ENCODE measurements around the gene RGS16.

Gene RGS16

GRCh38 chr1:182643699-182644098, 39.5 kb upstream of the RGS16 start:
- no peak for DNase-seq
- no peak overlapping the region for H2BK15ac ChIP-seq (ENCODE audit: low read depth, poor library complexity, severe bottlenecking)
- no peaks in the 10 kb centered on the region for H3K79me1 ChIP-seq (replicated peaks; ENCODE audit: low read length, poor library complexity, severe bottlenecking)
- no peak overlapping the region for H3K4me3 ChIP-seq (ENCODE audit: insufficient read depth in 1 of 2, low read depth in 1 of 2, low read length in 2 of 2)
- no peak overlapping the region for H4K91ac ChIP-seq (ENCODE audit: low read length)
- H4K8ac ChIP-seq (ENCODE audit: low read length): no peak overlapping the region
- H3K4me1 ChIP-seq (ENCODE audit: control insufficient read depth, insufficient read depth, low read depth, low read length): no peaks in the 10 kb centered on the region
- no peak overlapping the region for H3K23ac ChIP-seq (ENCODE audit: low read length in 2 of 2)
- H3K27me3 ChIP-seq (ENCODE audit: control insufficient read depth in 1 of 2, insufficient read depth in 1 of 2, low read length in 2 of 2): peaks cover 4% of the 10 kb centered on the region in 2 experiments
- H2BK120ac ChIP-seq (ENCODE audit: low read depth, low read length): no peak overlapping the region
- H2BK12ac ChIP-seq (ENCODE audit: low read length in 2 of 2): peak overlapping the region in 1 of 2 experiments; percentile 29
- H2BK5ac ChIP-seq (ENCODE audit: low read depth, low read length, poor library complexity, severe bottlenecking): no peak overlapping the region
- H3K4ac ChIP-seq (ENCODE audit: low read depth in 1 of 2, low read length in 2 of 2): no peak overlapping the region
- no peak overlapping the region for H3K27ac ChIP-seq (ENCODE audit: low read length, poor library complexity, severe bottlenecking)
- H3K4me2 ChIP-seq (ENCODE audit: low read length, poor library complexity, severe bottlenecking): no peak overlapping the region
- no peak overlapping the region for H2AK5ac ChIP-seq (ENCODE audit: low read length, severe bottlenecking)
- H3K14ac ChIP-seq (ENCODE audit: low read length in 2 of 2): peak overlapping the region in 1 of 2 experiments; percentile 78
- WGBS: 95% methylated on average over 3 of the region's 3 CpGs
- H3K9me3 ChIP-seq (ENCODE audit: control insufficient read depth, low read length): no peaks in the 10 kb centered on the region
- peak overlapping the region in 1 of 2 experiments; percentile 37 for H3K18ac ChIP-seq (ENCODE audit: low read depth in 1 of 2, low read length in 2 of 2)
- peak overlapping the region; percentile 0 for H2AFZ ChIP-seq (ENCODE audit: low read depth, low read length)
- H3K9ac ChIP-seq (ENCODE audit: low read length): no peak overlapping the region
- no peaks in the 10 kb centered on the region for H3K36me3 ChIP-seq (ENCODE audit: control insufficient read depth in 1 of 2, insufficient read depth in 2 of 2, low read depth in 1 of 2, low read length in 2 of 2)

GRCh38 chr1:182642461-182642860, 38.3 kb upstream of the RGS16 start:
- H2BK15ac ChIP-seq (ENCODE audit: low read depth, poor library complexity, severe bottlenecking): no peak overlapping the region
- no peak for DNase-seq
- no peak overlapping the region for H2BK12ac ChIP-seq (ENCODE audit: low read length in 2 of 2)
- H2AFZ ChIP-seq (ENCODE audit: low read depth, low read length): no peak overlapping the region
- no peaks in the 10 kb centered on the region for H3K9me3 ChIP-seq (ENCODE audit: control insufficient read depth, low read length)
- no peak overlapping the region for H4K91ac ChIP-seq (ENCODE audit: low read length)
- no peak overlapping the region for H3K4ac ChIP-seq (ENCODE audit: low read depth in 1 of 2, low read length in 2 of 2)
- H3K14ac ChIP-seq (ENCODE audit: low read length in 2 of 2): no peak overlapping the region
- no peak overlapping the region for H3K4me2 ChIP-seq (ENCODE audit: low read length, poor library complexity, severe bottlenecking)
- peaks cover 4% of the 10 kb centered on the region in 2 experiments for H3K27me3 ChIP-seq (ENCODE audit: control insufficient read depth in 1 of 2, insufficient read depth in 1 of 2, low read length in 2 of 2)
- no peaks in the 10 kb centered on the region for H3K79me1 ChIP-seq (replicated peaks; ENCODE audit: low read length, poor library complexity, severe bottlenecking)
- H3K4me3 ChIP-seq (ENCODE audit: insufficient read depth in 1 of 2, low read depth in 1 of 2, low read length in 2 of 2): no peak overlapping the region
- no peaks in the 10 kb centered on the region for H3K4me1 ChIP-seq (ENCODE audit: control insufficient read depth, insufficient read depth, low read depth, low read length)
- H2BK5ac ChIP-seq (ENCODE audit: low read depth, low read length, poor library complexity, severe bottlenecking): no peak overlapping the region
- H3K18ac ChIP-seq (ENCODE audit: low read depth in 1 of 2, low read length in 2 of 2): no peak overlapping the region
- no peak overlapping the region for H2AK5ac ChIP-seq (ENCODE audit: low read length, severe bottlenecking)
- no peak overlapping the region for H3K23ac ChIP-seq (ENCODE audit: low read length in 2 of 2)
- no peak overlapping the region for H3K9ac ChIP-seq (ENCODE audit: low read length)
- H3K27ac ChIP-seq (ENCODE audit: low read length, poor library complexity, severe bottlenecking): no peak overlapping the region
- no peak overlapping the region for H2BK120ac ChIP-seq (ENCODE audit: low read depth, low read length)
- no peak overlapping the region for H4K8ac ChIP-seq (ENCODE audit: low read length)
- no peaks in the 10 kb centered on the region for H3K36me3 ChIP-seq (ENCODE audit: control insufficient read depth in 1 of 2, insufficient read depth in 2 of 2, low read depth in 1 of 2, low read length in 2 of 2)
- WGBS: 92% methylated on average over 7 of the region's 8 CpGs

GRCh38 chr1:182641561-182641960, 37.4 kb upstream of the RGS16 start:
- Histone ChIP-seq H3K9me3 (ENCODE audit: control insufficient read depth, low read length) (no peaks in the 10 kb centered on the region), H2BK15ac (ENCODE audit: low read depth, poor library complexity, severe bottlenecking) (no peak overlapping the region), H2AFZ (ENCODE audit: low read depth, low read length) (no peak overlapping the region), H2BK12ac (ENCODE audit: low read length in 2 of 2) (no peak overlapping the region), H3K14ac (ENCODE audit: low read length in 2 of 2) (peak overlapping the region in 1 of 2 experiments; percentile 88), H3K27me3 (ENCODE audit: control insufficient read depth in 1 of 2, insufficient read depth in 1 of 2, low read length in 2 of 2) (peaks cover 4 to 8% of the 10 kb centered on the region in 2 experiments), H3K4me3 (ENCODE audit: insufficient read depth in 1 of 2, low read depth in 1 of 2, low read length in 2 of 2) (no peak overlapping the region), H3K27ac (ENCODE audit: low read length, poor library complexity, severe bottlenecking) (no peak overlapping the region), H3K36me3 (ENCODE audit: control insufficient read depth in 1 of 2, insufficient read depth in 2 of 2, low read depth in 1 of 2, low read length in 2 of 2) (no peaks in the 10 kb centered on the region), H3K4me1 (ENCODE audit: control insufficient read depth, insufficient read depth, low read depth, low read length) (no peaks in the 10 kb centered on the region), H3K18ac (ENCODE audit: low read depth in 1 of 2, low read length in 2 of 2) (no peak overlapping the region), H2AK5ac (ENCODE audit: low read length, severe bottlenecking) (no peak overlapping the region), H4K8ac (ENCODE audit: low read length) (no peak overlapping the region), H3K79me1 (replicated peaks; ENCODE audit: low read length, poor library complexity, severe bottlenecking) (no peaks in the 10 kb centered on the region), H2BK120ac (ENCODE audit: low read depth, low read length) (no peak overlapping the region), H4K91ac (ENCODE audit: low read length) (no peak overlapping the region), H3K4me2 (ENCODE audit: low read length, poor library complexity, severe bottlenecking) (no peak overlapping the region), H3K23ac (ENCODE audit: low read length in 2 of 2) (no peak overlapping the region), H3K9ac (ENCODE audit: low read length) (no peak overlapping the region), H3K4ac (ENCODE audit: low read depth in 1 of 2, low read length in 2 of 2) (no peak overlapping the region), H2BK5ac (ENCODE audit: low read depth, low read length, poor library complexity, severe bottlenecking) (no peak overlapping the region)
- DNase-seq: no peak
- 89% methylated on average over 5 of the region's 5 CpGs for WGBS

- H3K4me3 ChIP-seq (ENCODE audit: insufficient read depth in 1 of 2, low read depth in 1 of 2, low read length in 2 of 2): no peak overlapping the region
- peak overlapping the region in 1 of 2 experiments; percentile 41 for H3K18ac ChIP-seq (ENCODE audit: low read depth in 1 of 2, low read length in 2 of 2)
- H3K4me2 ChIP-seq (ENCODE audit: low read length, poor library complexity, severe bottlenecking): no peak overlapping the region
- H2BK120ac ChIP-seq (ENCODE audit: low read depth, low read length): no peak overlapping the region
- H4K91ac ChIP-seq (ENCODE audit: low read length): no peak overlapping the region
- WGBS: 100% methylated on average over 1 of the region's 1 CpG
- no peak overlapping the region for H2AK5ac ChIP-seq (ENCODE audit: low read length, severe bottlenecking)
- H2BK15ac ChIP-seq (ENCODE audit: low read depth, poor library complexity, severe bottlenecking): no peak overlapping the region
- H3K27me3 ChIP-seq (ENCODE audit: control insufficient read depth in 1 of 2, insufficient read depth in 1 of 2, low read length in 2 of 2): peaks cover 7% of the 10 kb centered on the region in 2 experiments
- no peak overlapping the region for H2BK5ac ChIP-seq (ENCODE audit: low read depth, low read length, poor library complexity, severe bottlenecking)
- no peaks in the 10 kb centered on the region for H3K9me3 ChIP-seq (ENCODE audit: control insufficient read depth, low read length)
- peak overlapping the region in 1 of 2 experiments; percentile 50 for H3K23ac ChIP-seq (ENCODE audit: low read length in 2 of 2)
- peak overlapping the region in 1 of 2 experiments; percentile 15 for H2BK12ac ChIP-seq (ENCODE audit: low read length in 2 of 2)
- H3K79me1 ChIP-seq (replicated peaks; ENCODE audit: low read length, poor library complexity, severe bottlenecking): no peaks in the 10 kb centered on the region
- no peak overlapping the region for H2AFZ ChIP-seq (ENCODE audit: low read depth, low read length)
- peak overlapping the region in 1 of 2 experiments; percentile 84 for H3K14ac ChIP-seq (ENCODE audit: low read length in 2 of 2)
- DNase-seq: no peak
- H3K4me1 ChIP-seq (ENCODE audit: control insufficient read depth, insufficient read depth, low read depth, low read length): no peaks in the 10 kb centered on the region
- no peak overlapping the region for H3K9ac ChIP-seq (ENCODE audit: low read length)
- no peak overlapping the region for H3K27ac ChIP-seq (ENCODE audit: low read length, poor library complexity, severe bottlenecking)
- H3K4ac ChIP-seq (ENCODE audit: low read depth in 1 of 2, low read length in 2 of 2): no peak overlapping the region
- peak overlapping the region; percentile 45 for H4K8ac ChIP-seq (ENCODE audit: low read length)
- H3K36me3 ChIP-seq (ENCODE audit: control insufficient read depth in 1 of 2, insufficient read depth in 2 of 2, low read depth in 1 of 2, low read length in 2 of 2): no peaks in the 10 kb centered on the region
These were observed 35.1 kb upstream of the RGS16 start for GRCh38 chr1:182639330-182639729.

Measured in mesenchymal stem cell (in vitro differentiated cells and primary cell).